ENCODE measurements around the gene MBP. TPM values are rescaled to one million over a fixed set of nuclear protein-coding genes. Genes with fewer than 3 reads are reported as not detected.

MBP gene
- total RNA-seq, 1 experiment from 2014 or later = 0.24 TPM

GRCh38 chr18:77134611-77135010 is 2.0 kb upstream of the MBP start:
- no peak for DNase-seq (ENCODE audit: low read depth)

- no peak for DNase-seq (ENCODE audit: low read depth)
These were observed 1.4 kb upstream of the MBP start for GRCh38 chr18:77133835-77134496.

GRCh38 chr18:77133051-77133834 is 660 bp upstream of the MBP start:
- DNase-seq (ENCODE audit: low read depth) = no peak

GRCh38 chr18:77131652-77132368 is 773 bp downstream of the MBP start:
- DNase-seq (ENCODE audit: low read depth) = no peak

GRCh38 chr18:77131100-77131651 is 1.4 kb downstream of the MBP start:
- no peak for DNase-seq (ENCODE audit: low read depth)

GRCh38 chr18:77130229-77131099 is 2.1 kb downstream of the MBP start:
- no peak for DNase-seq (ENCODE audit: low read depth)

GRCh38 chr18:77129150-77129551 is 3.4 kb downstream of the MBP start:
- DNase-seq (ENCODE audit: low read depth) = no peak

GRCh38 chr18:77127769-77128671 is 4.6 kb downstream of the MBP start:
- DNase-seq (ENCODE audit: low read depth) = peak; percentile 71

- DNase-seq (ENCODE audit: low read depth) = no peak
These were observed 8.1 kb downstream of the MBP start for GRCh38 chr18:77124452-77124922.

GRCh38 chr18:77123320-77124231 is 9.0 kb downstream of the MBP start:
- no peak for DNase-seq (ENCODE audit: low read depth)

GRCh38 chr18:77121523-77121922 is 11.1 kb downstream of the MBP start:
- DNase-seq (ENCODE audit: low read depth) = no peak

- DNase-seq (ENCODE audit: low read depth) = no peak
These were observed 12.6 kb downstream of the MBP start for GRCh38 chr18:77119851-77120491.

- DNase-seq (ENCODE audit: low read depth) = no peak
These were observed 13.3 kb downstream of the MBP start for GRCh38 chr18:77119101-77119850.

- no peak for DNase-seq (ENCODE audit: low read depth)
These were observed 14.1 kb downstream of the MBP start for GRCh38 chr18:77118256-77119090.

- no peak for DNase-seq (ENCODE audit: low read depth)
These were observed 16.1 kb downstream of the MBP start for GRCh38 chr18:77116201-77117080.

Measured in HT1080 (cell line).